Left renal pelvis (tissue), 4 donors: Measurements from ENCODE around the gene GCNT1. TPM values are rescaled to one million over a fixed set of nuclear protein-coding genes. Genes with fewer than 3 reads are reported as not detected.
"Not testable (repeated sequence)": the region's sequence is repeated elsewhere in the genome, so short reads cannot be mapped to it uniquely, and the experiment has no call there.

Source experiments
- DNase-seq, 4 donors: peaks; one replicate each; pipeline ENCODE4 v3.0.0-alpha.2; 2013; ENCODE audit warnings: low read depth in 4 of 4, low spot score in 3 of 4
- polyA plus RNA-seq, 4 donors: library from polyadenylated mRNA; unstranded; fragments of 120-200 nt; gene quantifications; one replicate each; pipeline ENCODE4 v1.2.1, GENCODE V29; 2013; ENCODE audit not compliant: insufficient read length in 4 of 4

Gene GCNT1
- polyA plus RNA-seq, 4 donors = 1.6 to 4.8 (median 4.3) TPM

DNA sequence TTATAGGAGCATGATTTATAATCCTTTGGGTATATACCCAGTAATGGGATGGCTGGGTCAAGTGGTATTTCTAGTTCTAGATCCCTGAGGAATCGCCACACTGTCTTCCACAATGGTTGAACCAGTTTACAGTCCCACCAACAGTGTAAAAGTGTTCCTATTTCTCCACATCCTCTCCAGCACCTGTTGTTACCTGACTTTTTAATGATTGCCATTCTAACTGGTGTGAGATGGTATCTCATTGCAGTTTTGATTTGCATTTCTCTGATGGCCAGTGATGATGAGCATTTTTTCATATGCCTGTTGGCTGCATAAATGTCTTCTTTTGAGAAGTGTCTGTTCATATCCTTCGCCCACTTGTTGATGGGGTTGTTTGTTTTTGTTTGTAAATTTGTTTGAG, 20.4 kb downstream of the GCNT1 start:
- DNase-seq = not testable (repeated sequence)

DNA sequence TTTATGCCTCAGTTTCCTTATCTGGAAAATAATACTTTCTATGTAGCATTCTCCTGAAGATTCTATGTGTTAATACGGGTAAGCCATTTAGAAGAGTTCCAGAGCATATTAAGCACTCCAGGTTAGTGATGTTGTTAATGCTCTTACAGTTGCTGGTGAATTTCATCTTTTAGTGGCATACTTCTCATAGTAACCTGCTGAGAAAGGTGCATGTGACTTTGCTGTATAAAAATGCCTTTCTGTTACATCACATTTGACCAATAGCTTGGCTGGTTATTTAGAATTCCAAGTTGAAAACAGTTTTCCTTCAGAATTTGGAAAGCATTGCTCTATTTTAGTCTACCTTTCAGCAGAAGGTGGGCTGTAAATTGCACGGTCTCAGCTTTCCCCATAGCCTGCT, 27.2 kb downstream of the GCNT1 start:
- no peak for DNase-seq

DNA sequence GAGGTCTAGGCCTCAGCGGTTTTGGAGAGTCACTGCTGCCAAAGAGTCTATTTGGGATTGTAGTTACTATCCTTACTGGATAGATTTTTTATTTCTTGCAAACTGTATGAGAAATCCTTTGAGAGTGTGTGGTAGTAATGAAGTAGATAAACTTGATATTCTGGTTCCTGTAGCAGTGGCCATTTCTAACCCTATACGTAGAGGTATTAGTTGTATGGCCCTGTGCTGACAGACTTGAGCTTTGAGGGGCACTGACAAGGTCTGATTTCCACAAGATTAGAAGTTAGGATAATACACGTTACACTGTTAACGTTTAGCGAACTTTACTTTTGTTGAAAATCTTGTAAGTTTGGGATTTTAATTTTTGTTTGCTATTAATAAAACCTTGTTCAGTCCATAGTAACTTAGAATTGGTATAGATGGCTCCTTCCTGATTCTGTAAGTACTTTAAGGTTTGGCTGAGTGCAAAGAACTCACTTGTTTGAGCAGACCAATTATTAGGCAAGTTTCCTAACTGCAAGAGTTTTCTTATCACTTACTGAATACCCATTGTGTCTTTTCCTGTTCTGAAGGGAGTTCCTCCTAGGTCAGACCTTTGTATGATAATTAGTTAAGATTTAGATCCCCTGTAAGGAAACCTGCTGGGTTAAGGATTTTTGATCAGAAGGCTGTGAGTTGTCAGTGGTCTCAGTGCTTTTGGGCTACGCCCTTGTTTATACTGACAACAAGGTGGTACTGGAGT, 31.4 kb downstream of the GCNT1 start:
- DNase-seq = no peak

DNA sequence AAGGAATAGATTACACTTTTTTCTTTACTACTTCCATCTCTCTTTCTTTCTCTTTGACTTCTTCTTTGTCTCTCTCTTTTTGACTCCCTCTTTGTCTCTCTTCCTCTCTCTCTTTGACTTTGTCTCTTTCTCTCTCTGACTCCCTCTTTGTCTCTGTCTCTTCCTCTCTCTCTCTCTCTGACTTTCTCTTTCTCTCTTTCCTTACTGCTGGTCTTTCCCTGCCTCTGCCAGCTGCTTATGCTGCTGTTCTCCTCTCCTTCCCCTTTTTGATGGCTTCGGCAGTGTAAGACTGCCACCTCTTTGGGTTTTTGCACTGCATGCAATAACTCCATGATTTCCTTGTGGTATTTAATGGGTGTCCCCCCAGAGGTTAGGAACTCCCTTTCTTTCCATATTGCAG, 32.1 kb downstream of the GCNT1 start:
- DNase-seq = not testable (repeated sequence)

DNA sequence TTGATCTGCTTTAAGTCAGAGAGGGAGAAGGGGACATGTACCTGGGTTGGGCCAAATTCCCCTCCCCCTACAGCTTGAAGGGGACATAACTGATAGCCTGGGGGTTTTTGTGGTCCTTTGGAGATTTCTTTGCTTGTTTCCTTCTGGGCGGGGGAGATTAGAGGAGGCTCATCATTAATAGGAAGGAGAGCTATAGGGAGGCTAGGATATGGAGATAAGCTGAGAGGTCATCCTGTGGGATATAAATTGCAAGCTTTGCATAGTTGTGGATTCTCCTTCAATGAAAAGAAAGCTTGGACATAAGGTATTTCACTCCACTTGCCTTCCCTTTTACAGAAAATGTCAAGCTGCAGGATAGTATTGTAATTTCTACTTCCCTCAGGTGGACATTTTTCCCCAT, 34.5 kb downstream of the GCNT1 start:
- DNase-seq = not testable (repeated sequence)

DNA sequence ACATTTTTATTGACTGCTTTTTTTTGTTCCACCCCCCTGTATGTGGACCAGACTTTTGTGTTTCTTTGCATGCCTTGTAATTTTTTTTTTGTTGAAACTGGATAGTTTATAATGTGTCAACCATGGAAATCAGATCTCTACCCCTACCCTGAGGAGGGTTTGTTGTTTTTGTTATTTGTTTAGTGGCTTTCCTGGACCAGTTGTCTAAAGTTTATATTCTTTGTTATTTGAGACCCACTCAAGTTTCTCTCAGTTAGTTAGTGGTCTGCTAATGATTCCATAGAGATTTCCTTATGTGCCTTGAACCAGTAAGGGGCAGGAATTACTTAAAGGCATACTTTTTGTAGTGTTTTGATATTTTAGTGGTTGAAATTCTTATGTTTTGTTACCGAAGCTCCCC, 41.1 kb downstream of the GCNT1 start:
- DNase-seq = no peak

DNA sequence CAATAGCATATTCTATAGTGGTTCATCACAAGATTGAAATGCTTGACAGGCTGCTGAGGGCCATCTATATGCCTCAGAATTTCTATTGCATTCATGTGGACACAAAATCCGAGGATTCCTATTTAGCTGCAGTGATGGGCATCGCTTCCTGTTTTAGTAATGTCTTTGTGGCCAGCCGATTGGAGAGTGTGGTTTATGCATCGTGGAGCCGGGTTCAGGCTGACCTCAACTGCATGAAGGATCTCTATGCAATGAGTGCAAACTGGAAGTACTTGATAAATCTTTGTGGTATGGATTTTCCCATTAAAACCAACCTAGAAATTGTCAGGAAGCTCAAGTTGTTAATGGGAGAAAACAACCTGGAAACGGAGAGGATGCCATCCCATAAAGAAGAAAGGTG, 43.8 kb downstream of the GCNT1 start:
- DNase-seq = no peak

DNA sequence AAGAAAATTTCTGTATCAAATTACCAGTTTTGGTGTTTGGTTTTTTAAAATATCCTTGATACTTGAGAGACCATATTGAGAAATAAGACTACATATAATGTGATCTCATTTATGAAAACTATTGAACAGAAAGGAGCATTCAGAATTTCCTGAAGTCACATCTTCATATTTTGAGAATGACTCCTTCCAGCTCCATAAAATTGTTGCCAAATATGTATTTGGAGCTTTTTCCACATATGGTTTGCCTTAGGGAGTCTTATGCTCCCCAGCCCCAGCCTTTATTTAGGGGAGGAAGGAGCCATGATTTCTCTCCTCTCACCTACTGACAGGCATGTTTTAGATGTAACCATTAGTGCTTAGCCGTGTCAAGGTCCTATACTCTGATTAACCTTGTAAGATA, 51.1 kb downstream of the GCNT1 start:
- DNase-seq = no peak

DNA sequence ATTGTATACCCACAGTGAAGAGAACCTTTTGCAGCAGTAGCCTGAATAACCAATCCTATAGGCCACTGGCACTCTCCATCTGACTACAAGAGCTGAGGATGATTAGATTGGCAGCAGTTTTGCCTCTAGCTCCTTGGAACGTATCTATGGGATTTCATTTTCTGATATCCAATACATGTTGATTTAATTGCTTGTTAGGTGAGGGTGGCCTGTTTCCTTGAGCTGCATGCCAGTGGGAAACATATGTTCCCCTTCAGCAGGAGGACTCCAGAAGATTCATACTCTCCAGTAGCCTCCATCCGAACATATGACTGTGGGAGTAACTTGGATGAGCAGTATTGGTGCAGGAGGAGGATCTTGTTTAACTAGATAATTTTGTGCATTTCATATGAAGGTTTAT, 51.5 kb downstream of the GCNT1 start:
- DNase-seq = no peak

DNA sequence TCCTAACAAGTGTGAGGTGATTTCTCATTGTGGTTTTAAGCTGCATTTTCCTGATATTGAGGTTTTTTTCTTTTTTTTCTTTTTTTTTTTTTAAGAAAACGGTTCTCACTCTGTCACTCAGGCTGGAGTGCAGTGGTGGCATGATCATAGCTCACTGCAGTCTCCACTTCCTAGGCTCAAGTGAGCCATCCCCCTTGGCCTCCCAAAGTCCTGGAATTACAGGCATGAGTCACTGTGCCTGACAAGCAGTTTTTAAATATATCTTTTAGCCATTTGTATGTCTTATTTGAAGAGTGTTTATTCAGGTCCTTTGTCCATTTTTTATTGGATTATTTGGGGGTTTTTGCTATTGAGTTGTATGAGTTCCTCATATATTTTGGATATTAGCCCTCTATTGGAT, 53.8 kb downstream of the GCNT1 start:
- no peak for DNase-seq

DNA sequence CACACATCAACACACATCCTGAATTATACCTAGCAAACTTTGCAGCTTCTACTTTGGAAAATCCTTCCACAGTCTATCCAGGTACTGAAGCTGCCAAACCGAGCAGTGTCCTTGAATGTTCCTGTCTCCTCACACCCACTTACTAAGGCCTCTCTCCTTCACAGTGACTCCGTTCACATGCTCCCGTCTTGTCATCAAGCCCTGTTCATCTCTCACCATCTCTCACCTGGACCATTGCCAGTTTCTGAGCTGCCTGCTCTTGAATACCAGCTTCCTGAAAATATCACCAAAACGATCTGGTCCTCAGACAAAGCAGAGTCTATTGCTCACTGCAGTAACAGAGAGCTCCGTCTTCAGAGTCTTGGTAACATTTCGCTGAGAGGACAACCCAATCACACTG, 57.4 kb downstream of the GCNT1 start:
- no peak for DNase-seq

DNA sequence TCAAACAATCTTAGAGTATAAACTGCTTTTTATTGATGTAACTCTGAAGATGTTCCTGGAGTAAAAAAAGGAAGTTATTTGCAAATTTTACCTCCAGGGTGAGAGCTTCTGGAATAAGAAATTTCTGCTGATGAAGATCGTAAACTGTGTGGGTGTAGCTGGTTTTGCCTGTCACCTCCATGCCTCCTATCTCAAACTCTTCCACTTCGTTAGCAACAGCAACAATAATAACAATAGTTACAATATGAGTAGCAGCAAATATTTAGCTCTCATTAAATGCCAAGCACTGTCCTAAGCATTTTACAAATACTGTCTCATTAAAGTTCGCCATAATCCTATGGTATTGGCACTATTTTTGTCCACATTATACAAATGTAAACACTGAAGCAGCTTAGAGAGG, 57.9 kb downstream of the GCNT1 start:
- no peak for DNase-seq

DNA sequence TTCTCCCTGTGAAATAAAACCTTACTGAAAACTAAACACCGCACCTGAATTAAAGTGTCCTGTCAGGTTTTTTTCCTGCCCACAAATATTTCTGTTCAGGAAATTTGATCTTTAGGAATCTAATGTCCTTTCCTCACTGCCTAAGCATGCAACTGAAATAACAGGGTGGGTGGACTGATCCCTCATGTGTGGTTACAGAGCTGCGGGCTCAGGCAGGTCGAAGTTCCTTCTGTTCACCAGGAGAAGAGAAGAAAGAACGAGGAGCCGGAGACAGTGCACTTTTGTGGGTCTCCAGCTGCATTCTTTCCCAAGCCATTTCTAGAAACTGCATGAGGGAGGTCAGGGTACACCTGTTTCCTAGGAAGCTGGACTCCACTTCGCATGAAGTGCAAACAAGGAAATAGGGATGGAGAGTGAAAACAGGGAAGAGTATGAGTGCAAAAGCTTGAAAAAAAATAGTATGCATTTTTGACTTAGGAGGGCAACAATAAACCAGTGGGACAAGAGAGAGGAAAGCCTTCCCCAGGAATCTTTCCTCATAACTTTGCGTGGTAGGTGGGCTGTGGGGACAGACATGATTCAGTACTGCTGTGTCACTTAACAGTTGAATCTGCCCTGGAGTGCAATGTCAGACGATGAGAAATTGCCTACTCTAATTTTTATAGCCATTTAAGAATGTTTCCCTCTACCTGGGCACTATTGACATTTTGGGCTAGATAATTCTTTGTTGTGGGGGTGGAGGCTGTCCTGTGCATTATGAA, 60.3 kb downstream of the GCNT1 start:
- DNase-seq = no peak

DNA sequence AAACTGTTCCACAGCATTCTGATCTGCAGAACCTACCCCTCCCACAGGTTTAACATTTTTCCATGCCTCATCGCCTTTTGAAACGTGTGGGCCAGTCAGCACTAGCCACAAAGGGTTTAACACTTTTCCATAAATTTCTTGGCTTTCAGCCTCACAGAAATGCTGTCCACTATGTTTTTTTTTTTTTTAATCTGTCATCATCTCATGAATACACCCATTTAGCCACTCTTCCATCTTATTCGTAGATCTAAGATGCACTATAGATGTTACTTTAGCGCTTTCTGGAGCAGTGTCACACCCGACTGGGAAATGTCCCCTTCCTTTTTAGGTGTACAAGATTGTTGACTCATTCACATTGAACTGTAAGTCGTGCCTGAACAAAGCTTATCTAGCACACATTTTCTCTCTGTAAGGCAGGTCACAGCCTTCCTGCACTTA, 62.3 kb downstream of the GCNT1 start:
- DNase-seq = no peak

DNA sequence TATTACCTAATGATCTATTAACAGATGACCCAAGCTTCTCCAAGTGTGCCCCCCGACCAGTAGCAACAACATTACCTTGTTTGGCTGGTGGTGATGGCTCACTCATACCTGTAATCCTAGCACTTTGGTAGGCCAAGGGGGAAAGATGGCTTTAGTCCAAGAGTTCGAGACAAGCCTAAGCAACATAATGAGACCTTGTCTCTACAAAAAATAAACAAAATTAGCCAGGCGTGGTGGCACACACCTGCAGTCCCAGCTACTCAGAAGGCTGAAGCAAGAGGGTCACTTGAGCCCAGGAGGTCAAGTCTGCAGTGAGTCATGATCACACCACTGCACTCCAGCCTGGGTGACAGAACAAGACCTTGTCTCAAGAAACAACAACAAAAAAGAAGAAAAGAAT, 62.9 kb downstream of the GCNT1 start:
- no peak for DNase-seq

DNA sequence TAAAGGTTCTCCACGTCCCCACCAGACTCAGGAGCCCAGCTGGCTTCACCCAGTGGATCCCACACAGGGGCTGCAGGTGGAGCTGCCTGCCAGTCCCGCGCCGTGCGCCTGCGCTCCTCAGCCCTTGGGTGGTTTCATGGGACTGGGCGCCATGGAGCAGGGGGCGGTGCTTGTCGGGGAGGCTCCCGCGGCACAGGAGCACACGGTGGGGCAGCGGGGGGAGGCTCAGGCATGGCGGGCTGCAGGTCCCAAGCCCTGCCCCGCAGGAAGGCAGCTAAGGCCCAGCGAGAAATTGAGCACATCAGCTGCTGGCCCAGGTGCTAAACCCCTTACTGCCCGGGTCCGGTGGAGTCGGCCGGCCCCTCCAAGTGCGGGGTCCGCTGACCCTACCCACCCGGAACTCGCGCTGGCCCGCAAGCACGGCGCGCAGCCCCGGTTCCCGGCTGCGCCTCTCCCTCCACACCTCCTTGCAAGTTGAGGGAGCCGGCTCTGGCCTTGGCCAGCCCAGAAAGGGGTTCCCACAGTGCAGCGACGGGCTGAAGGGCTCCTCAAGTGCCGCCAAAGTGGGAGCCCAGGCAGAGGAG, 64.7 kb downstream of the GCNT1 start:
- DNase-seq = not testable (repeated sequence)

DNA sequence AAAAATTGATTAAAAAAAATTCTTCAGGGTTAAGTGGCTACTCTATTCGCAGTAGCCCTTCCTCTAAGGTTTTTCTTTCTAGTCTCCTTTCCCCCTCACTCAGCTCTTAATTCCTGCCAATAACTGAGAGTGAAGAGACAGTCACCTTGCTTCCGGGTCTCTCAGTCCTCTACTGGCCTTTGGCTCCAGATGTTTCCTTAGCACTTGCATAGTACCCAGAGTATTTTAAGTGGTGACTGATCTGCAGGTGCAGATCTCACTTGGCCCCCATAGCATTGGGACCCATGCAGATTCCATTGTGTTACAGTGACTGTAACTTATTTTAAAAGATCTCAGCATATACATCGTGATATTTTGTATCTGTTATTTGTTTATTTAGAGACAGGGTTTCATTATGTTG, 66.2 kb downstream of the GCNT1 start:
- no peak for DNase-seq

DNA sequence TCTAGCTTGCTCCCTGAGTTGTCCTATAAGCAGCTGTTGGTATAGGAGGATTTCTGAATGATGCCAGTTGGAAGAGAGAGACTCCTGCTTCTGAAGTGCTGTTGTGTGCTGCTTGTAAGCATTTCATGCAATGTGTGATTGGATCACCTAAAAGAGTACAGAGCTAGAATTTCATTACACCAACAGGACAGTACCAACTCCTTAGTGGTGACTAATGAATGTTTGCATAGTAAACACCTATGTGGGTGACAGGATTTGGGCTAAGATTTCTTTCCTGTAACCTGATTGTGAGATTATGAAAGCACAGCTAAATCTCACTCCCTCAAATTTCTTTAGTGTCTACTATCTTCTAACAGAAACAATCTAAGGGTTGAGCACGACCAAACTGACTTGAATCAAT, 67.0 kb downstream of the GCNT1 start:
- DNase-seq = no peak

DNA sequence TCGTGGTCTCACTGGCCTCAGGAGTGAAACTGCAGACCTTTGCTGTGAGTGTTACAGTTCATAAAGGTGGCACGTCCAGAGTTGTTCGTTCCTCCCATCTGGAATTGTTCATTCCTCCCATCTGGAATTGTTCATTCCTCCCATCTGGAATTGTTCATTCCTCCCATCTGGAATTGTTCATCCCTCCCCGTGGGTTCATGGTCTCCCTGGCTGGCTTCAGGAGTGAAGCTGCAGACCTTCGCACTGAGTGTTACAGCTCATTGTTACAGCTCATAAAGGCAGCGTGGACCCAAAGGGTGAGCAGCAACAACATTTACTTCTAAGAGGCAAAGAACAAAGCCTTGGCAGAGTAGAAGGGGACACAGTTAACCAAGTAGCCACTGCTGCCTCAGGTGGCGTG, 69.1 kb downstream of the GCNT1 start:
- DNase-seq = no peak

DNA sequence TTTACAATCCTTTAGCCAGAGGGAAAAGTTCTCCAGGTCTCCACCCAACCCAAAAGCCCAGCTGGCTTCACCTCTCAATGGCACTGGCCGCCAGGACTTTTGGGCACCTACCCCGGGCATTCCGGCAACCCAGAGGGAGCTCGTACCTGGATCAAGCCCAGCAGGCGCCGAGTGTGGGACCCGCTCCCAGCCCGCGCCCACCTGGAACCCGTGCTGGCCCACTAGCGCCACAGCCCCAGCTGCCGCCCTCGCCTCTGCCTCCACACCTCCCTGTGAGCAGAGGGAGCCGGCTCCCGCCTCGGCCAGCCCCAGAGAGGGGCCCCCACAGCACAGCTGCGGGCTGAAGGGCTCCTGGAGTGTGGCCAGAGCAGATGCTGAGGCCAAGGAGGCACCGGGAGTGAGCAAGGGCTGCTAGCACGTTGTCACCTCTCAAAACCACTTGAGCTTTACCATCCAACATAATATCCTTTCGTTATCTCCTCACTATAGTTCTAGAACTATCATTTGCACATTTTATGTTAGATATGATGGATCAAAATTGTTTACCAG, 69.7 kb downstream of the GCNT1 start:
- DNase-seq = no peak

DNA sequence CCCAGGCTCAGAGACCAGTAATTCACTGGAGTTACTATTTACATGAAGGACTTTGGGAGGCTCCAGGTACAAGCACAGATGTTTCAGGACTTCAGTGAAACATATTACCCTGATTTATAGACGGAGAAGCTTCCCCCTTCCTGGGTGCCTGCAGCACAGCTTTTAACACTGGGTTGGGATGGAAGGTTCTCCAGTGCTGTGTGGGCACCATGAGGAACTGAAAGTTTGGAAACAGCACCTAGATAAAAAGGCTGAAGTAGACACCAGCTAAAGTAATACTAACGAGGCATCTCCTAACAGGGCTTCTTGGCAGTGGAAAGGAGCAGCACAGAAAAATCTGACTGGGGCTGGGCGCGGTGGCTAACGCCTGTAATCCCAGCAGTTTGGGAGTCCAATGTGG, 70.7 kb downstream of the GCNT1 start:
- DNase-seq = no peak
